GM12878 (cell line): ENCODE data around the gene TMEM256. TPM values are rescaled to one million over a fixed set of nuclear protein-coding genes. Genes with fewer than 3 reads are reported as not detected.

Experiments
- ATF3 ChIP-seq: IDR thresholded peaks from 2 replicates; pipeline ENCODE4 v1.6.1; 2011; ENCODE audit warnings: low read depth, mild to moderate bottlenecking, low read length, moderate library complexity, borderline replicate concordance; ENCODE audit errors: extremely low read depth
- ATF7 ChIP-seq: fragments of 450-650 bp; IDR thresholded peaks from 2 replicates; pipeline ENCODE4 v1.6.1; 2016; ENCODE audit warnings: low read depth, mild to moderate bottlenecking
- CEBPZ ChIP-seq: fragments of 150-350 bp; IDR thresholded peaks from 2 replicates; pipeline ENCODE4 v1.6.1; 2016; ENCODE audit warnings: low read depth, low read length
- E2F8 ChIP-seq: fragments of 450-650 bp; IDR thresholded peaks from 2 replicates; pipeline ENCODE4 v1.6.1; 2018; ENCODE audit warnings: mild to moderate bottlenecking, low read depth, moderate library complexity; ENCODE audit not compliant: partially characterized antibody
- FOXK2 ChIP-seq: fragments of 450-650 bp; IDR thresholded peaks from 2 replicates; pipeline ENCODE4 v1.6.1; 2017; ENCODE audit warnings: mild to moderate bottlenecking, moderate library complexity
- HCFC1 ChIP-seq: fragments of 150-350 bp; IDR thresholded peaks from 2 replicates; pipeline ENCODE4 v1.6.1; 2014; ENCODE audit warnings: low read length
- HDAC6 ChIP-seq: fragments of 200-600 bp; sonication (generic); IDR thresholded peaks from one replicate; pipeline ENCODE4 v1.8.0; 2017; ENCODE audit warnings: antibody characterized with exemption; ENCODE audit not compliant: unreplicated experiment
- HDGF ChIP-seq: fragments of 450-650 bp; IDR thresholded peaks from 2 replicates; pipeline ENCODE4 v1.6.1; 2016; ENCODE audit warnings: antibody characterized with exemption
- JUND ChIP-seq: IDR thresholded peaks from 2 replicates; pipeline ENCODE4 v1.6.1; 2012; ENCODE audit warnings: low read depth, mild to moderate bottlenecking, low read length, improper control_type of control experiment, moderate library complexity
- KLF5 ChIP-seq: fragments of 450-650 bp; IDR thresholded peaks from 2 replicates; pipeline ENCODE4 v1.6.1; 2014; ENCODE audit warnings: mild to moderate bottlenecking; ENCODE audit not compliant: partially characterized antibody
- MEF2A ChIP-seq: IDR thresholded peaks from 2 replicates; pipeline ENCODE4 v1.6.1; 2011; ENCODE audit warnings: low read depth, mild to moderate bottlenecking, low read length, moderate library complexity; ENCODE audit not compliant: insufficient read depth
- MYB ChIP-seq: fragments of 150-350 bp; IDR thresholded peaks from 2 replicates; pipeline ENCODE4 v1.6.1; 2014; ENCODE audit warnings: mild to moderate bottlenecking, low read depth, low read length, borderline replicate concordance
- NR2C1 ChIP-seq: fragments of 450-650 bp; IDR thresholded peaks from 2 replicates; pipeline ENCODE4 v1.6.1; 2017; ENCODE audit warnings: antibody characterized with exemption, mild to moderate bottlenecking, moderate library complexity
- PAX5 ChIP-seq: IDR thresholded peaks from 2 replicates; pipeline ENCODE4 v1.6.1; 2011; ENCODE audit warnings: low read depth, low read length, borderline replicate concordance
- PBX3 ChIP-seq: IDR thresholded peaks from 2 replicates; pipeline ENCODE4 v1.6.1; 2011; ENCODE audit warnings: mild to moderate bottlenecking, low read depth, low read length, moderate library complexity; ENCODE audit not compliant: insufficient replicate concordance
- POU2F2 ChIP-seq: IDR thresholded peaks from 3 replicates; pipeline ENCODE4 v1.6.1; 2011; ENCODE audit warnings: low read depth, mild to moderate bottlenecking, low read length, borderline replicate concordance
- RAD51 ChIP-seq: fragments of 450-650 bp; IDR thresholded peaks from 2 replicates; pipeline ENCODE4 v1.6.1; 2016; ENCODE audit warnings: moderate library complexity, mild to moderate bottlenecking, inconsistent platforms
- TAF1 ChIP-seq: IDR thresholded peaks from 2 replicates; pipeline ENCODE4 v1.6.1; 2011; ENCODE audit warnings: mild to moderate bottlenecking, low read depth, low read length, borderline replicate concordance
- ZBED1 ChIP-seq: IDR thresholded peaks from 2 replicates; pipeline ENCODE4 v1.6.1; 2016; ENCODE audit warnings: borderline replicate concordance
- ZBTB33 ChIP-seq: fragments of 450-650 bp; IDR thresholded peaks from 2 replicates; pipeline ENCODE4 v1.6.1; 2017; ENCODE audit warnings: mild to moderate bottlenecking
- ZNF384 ChIP-seq: IDR thresholded peaks from 2 replicates; pipeline ENCODE4 v1.6.1; 2012; ENCODE audit warnings: low read depth, mild to moderate bottlenecking, low read length, improper control_type of control experiment, borderline replicate concordance
- polyA plus RNA-seq, 11 experiments: library from polyadenylated mRNA; depleted of rRNA in 4 of 11; unstranded in 6 of 11; stranded (reverse) in 5 of 11; fragments of >200 nt; fragmentation: Nextera tagmentation in 4 of 11; fragmentation: Illumina TruSeq in 1 of 11; extraction: Ambion mirVana in 4 of 11; extraction: Trizol in 1 of 11; gene quantifications; 1 replicate in 1 of 11; 2 replicates in 10 of 11; pipeline versions ENCODE4 v1.2.1 to v1.2.3, GENCODE V29; 2011 to 2016; ENCODE audit warnings: inconsistent platforms in 2 of 11, missing spikeins in 2 of 11, low read depth in 1 of 11
- total RNA-seq, 4 experiments: library from RNA; depleted of rRNA in 3 of 4; stranded (reverse); fragments of >200 nt in 3 of 4; fragmentation: Illumina TruSeq in 1 of 4; extraction: Trizol in 1 of 4; gene quantifications; 2 replicates each; pipeline versions ENCODE4 v1.2.1 to v1.2.3, GENCODE V29; 2013 to 2021

TMEM256 gene
- total and polyA plus RNA-seq, 10 of the 15 experiments (the other 5 are each of a cell fraction or from before 2014, with no cell fraction given) = 57.3 to 342 (median 95.7) TPM

- peak; percentile 54; the same call in 1 of the 2 replicates for TF ChIP-seq JUND
- TF ChIP-seq CEBPZ = no peak
- 0 out of 2 replicates have a peak, but pooled peaks have one; percentile 72 for TF ChIP-seq HDGF
- TF ChIP-seq ZBTB33 = no peak
- TF ChIP-seq RAD51 = peak; percentile 75
- no peak for TF ChIP-seq PBX3
- no peak for TF ChIP-seq ATF3
- no peak for TF ChIP-seq ZNF384
- TF ChIP-seq ATF7 = peak; percentile 95
- TF ChIP-seq POU2F2 = no peak
- no peak for TF ChIP-seq PAX5
- TF ChIP-seq MEF2A = no peak
- TF ChIP-seq KLF5 = peak; percentile 96
- TF ChIP-seq ZBED1 = no peak
- TF ChIP-seq E2F8 = no peak
- TF ChIP-seq FOXK2 = peak; percentile 94
- TF ChIP-seq MYB = no peak
- TF ChIP-seq NR2C1 = no peak
- no peak for TF ChIP-seq HDAC6
- no peak for TF ChIP-seq HCFC1
- TF ChIP-seq TAF1 = no peak
Observed at GRCh38 chr17:7440113-7440833, 36.4 kb upstream of the TMEM256 start (continued).
